Pancreas (tissue), 10 donors: ENCODE data around the gene PARD3B. TPM values are rescaled to one million over a fixed set of nuclear protein-coding genes. Genes with fewer than 3 reads are reported as not detected.

Experiments
- ATAC-seq, 4 donors: fragments of 200-7000 bp; cut with Tn5 transposase; one replicate each; pipeline versions ENCODE4 v1.8.0 to v1.9.1; 2020; ENCODE audit warnings: mild to moderate bottlenecking in 4 of 4, moderate library complexity in 4 of 4
- DNase-seq, 6 donors: peaks; one replicate each; pipeline ENCODE4 v3.0.0-alpha.2; 2020
- FAIRE-seq: peaks from 2 replicates; lab custom pipeline; 2012; peaks lifted over from hg19 to GRCh38; lab: Jason Lieb, UNC
- H3K27ac ChIP-seq, 4 donors: fragments of 200-600 bp; sonication (generic); 1 replicate in 3 of 4; 2 replicates in 1 of 4; pipeline versions ENCODE4 v1.5.0 to v1.8.0; 2020
- H3K27me3 ChIP-seq, 4 donors: fragments of 200-600 bp; one replicate each; pipeline ENCODE4 v1.8.0; 2021
- H3K36me3 ChIP-seq, 3 donors: fragments of 200-600 bp; sonication (generic) in 1 of 3; one replicate each; pipeline versions ENCODE4 v1.5.0 to v1.8.0; 2020 to 2021
- H3K4me1 ChIP-seq, 3 donors: fragments of 200-600 bp; one replicate each; pipeline ENCODE4 v1.8.0; 2021
- H3K4me3 ChIP-seq, 4 donors: fragments of 200-600 bp; sonication (generic) in 2 of 4; one replicate each; pipeline versions ENCODE4 v1.5.0 to v1.8.0; 2020 to 2021
- H3K9me3 ChIP-seq, 4 donors: fragments of 200-600 bp; one replicate each; pipeline ENCODE4 v1.8.0; 2021
- WGBS, 2 donors: extraction: QIAGEN DNeasy Blood & Tissue Kit; methylation state at CpG; one replicate each; pipeline ENCODE4 v1.1.7; 2013; 5-methylcytosine and 5-hydroxymethylcytosine counted together
- intact Hi-C, 3 donors: fragments of 100-400 bp; cut with DNase I; formaldehyde crosslinking; loops; one replicate each; pipeline versions ENCODE4 v1.11.1 to v1.14.2; 2022
- polyA plus RNA-seq, 2 donors: library from polyadenylated mRNA; stranded (reverse); fragments of 200-250 nt; gene quantifications; one replicate each; pipeline ENCODE4 v1.2.3, GENCODE V29; 2013
- total RNA-seq, 6 donors: library from RNA; stranded (reverse); fragmentation: NEBNext Ultra II Directional in 4 of 6; extraction: Animal tissue kit (Norgen Biotek cat#: 25700) in 4 of 6; gene quantifications; one replicate each; pipeline versions ENCODE4 v1.2.1 to v1.2.4, GENCODE V29; 2021 to 2023
- TF ChIP-seq, protein P1 (sequence below), 4 donors: fragments of 200-600 bp; sonication (generic) in 3 of 4; IDR thresholded peaks; one replicate each; pipeline versions ENCODE4 v1.5.0 to v1.8.0; 2021; ENCODE audit warnings: antibody characterized with exemption in 4 of 4
- donor health status: healthy with polysubstance abuse.
- donor health status: DM: no; HTN: no; CAD: no; lungs with moderate emphysema.
- donor health status: DM: no; HTN: no; CAD: no.
- donor health status: control.
- donor health status: control.
- donor health status: Bipolar disorder and iron deficiency.
- donor health status: DM: yes; HTN: yes; CAD: no.
- donor health status: DM: no; HTN: no; CAD: no.
- donor health status: DM: no; HTN: no; CAD: no.
- donor health status: DM: yes; HTN: yes; CAD: no.

PARD3B gene
- total and polyA plus RNA-seq, 8 donors, result 2.8 to 21.5 (median 12.7) TPM

DNA sequence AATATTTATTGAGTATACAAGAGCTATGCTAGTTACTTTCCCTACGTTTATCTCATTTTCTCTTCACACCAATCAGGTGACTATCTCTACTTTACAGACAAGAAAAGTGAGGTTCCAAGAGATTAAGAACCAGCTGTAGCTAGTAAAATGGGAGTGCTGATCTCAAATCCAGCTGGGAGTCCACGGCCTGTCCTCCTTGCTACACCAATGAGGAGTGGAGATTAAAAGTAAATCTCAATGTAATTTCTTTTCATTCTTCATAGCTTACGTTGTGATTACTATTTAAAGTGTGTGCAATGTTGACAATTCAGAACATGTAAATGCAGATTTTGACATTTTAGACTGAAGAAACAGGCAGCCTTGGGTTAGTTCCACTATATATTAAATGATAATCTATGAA lies 1083.1 kb downstream of the PARD3B start:
- H3K27ac ChIP-seq, result no peak overlapping the region
- DNase-seq (no peak), ATAC-seq (no peak), FAIRE-seq (no peak)
- no peaks in the 10 kb centered on the region for H3K27me3 ChIP-seq
- TF ChIP-seq, protein P1, sequence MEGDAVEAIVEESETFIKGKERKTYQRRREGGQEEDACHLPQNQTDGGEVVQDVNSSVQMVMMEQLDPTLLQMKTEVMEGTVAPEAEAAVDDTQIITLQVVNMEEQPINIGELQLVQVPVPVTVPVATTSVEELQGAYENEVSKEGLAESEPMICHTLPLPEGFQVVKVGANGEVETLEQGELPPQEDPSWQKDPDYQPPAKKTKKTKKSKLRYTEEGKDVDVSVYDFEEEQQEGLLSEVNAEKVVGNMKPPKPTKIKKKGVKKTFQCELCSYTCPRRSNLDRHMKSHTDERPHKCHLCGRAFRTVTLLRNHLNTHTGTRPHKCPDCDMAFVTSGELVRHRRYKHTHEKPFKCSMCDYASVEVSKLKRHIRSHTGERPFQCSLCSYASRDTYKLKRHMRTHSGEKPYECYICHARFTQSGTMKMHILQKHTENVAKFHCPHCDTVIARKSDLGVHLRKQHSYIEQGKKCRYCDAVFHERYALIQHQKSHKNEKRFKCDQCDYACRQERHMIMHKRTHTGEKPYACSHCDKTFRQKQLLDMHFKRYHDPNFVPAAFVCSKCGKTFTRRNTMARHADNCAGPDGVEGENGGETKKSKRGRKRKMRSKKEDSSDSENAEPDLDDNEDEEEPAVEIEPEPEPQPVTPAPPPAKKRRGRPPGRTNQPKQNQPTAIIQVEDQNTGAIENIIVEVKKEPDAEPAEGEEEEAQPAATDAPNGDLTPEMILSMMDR (IDR thresholded peaks at IDR 0.05), result no peak
- H3K4me1 ChIP-seq, result no peaks in the 10 kb centered on the region
- no peaks in the 10 kb centered on the region for H3K9me3 ChIP-seq
- no peak overlapping the region for H3K4me3 ChIP-seq
- no peaks in the 10 kb centered on the region for H3K36me3 ChIP-seq
- intact Hi-C loops, result no loop called here
- 67 to 74% methylated on average over 3 of the region's 3 CpGs for WGBS, 2 donors

DNA sequence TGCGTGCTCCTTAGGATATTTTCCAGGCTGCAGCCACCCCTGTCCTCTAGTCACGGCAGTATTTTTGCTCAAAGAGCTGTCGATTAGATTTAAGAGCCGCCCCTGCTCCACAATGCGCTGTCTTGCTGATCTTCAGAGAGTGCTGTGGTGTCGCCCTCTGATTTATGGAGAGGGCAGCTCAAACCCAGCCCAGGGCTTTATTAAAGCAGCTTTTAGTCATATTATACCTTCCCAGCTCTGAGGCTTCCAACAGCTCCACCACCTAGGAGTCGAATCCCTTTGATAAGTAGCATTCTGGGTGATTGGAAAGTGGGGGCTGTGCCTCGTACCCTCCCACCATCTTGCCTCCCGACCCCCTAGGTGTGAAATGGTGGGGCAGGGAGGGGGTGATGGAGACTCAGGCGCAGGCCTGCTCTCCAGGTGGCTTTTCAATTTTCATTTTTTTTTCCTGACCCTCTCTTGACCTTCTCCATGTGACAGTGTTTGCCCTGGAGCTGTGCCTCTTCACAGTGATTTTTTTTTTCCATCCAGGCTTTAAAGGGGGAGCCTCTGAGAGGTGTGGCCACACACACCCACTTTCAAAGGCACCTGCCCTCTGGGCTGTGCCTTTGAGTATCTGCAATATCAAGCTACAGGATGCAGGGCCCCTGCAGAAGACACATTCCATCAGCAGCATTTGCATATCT lies 1084.0 kb downstream of the PARD3B start:
- no peak overlapping the region for H3K27ac ChIP-seq
- DNase-seq (no peak), ATAC-seq (no peak), FAIRE-seq (no peak)
- no peaks in the 10 kb centered on the region for H3K36me3 ChIP-seq
- H3K4me1 ChIP-seq, result no peaks in the 10 kb centered on the region
- intact Hi-C loops, result no loop called here
- H3K27me3 ChIP-seq, result no peaks in the 10 kb centered on the region
- H3K9me3 ChIP-seq, result no peaks in the 10 kb centered on the region
- no peak overlapping the region for H3K4me3 ChIP-seq
- TF ChIP-seq, protein P1 (IDR thresholded peaks at IDR 0.05), result no peak
- WGBS, 2 donors, result 81 to 87% methylated on average over 10 of the region's 10 CpGs

GRCh38 chr2:205633994-205634393 lies 1088.7 kb downstream of the PARD3B start:
- no peak overlapping the region for H3K27ac ChIP-seq
- FAIRE-seq, result no peak
- H3K9me3 ChIP-seq, result no peaks in the 10 kb centered on the region
- no peaks in the 10 kb centered on the region for H3K36me3 ChIP-seq
- 77 to 79% methylated on average over 1 of the region's 1 CpG for WGBS, 2 donors
- no peak for ATAC-seq
- intact Hi-C loops, result no loop called here
- no peak overlapping the region for H3K4me3 ChIP-seq
- no peak for DNase-seq
- TF ChIP-seq, protein P1 (IDR thresholded peaks at IDR 0.05), result no peak
- no peaks in the 10 kb centered on the region for H3K27me3 ChIP-seq
- no peaks in the 10 kb centered on the region for H3K4me1 ChIP-seq

- FAIRE-seq, result no peak
Measured at GRCh38 chr2:205636549-205637319, 1091.5 kb downstream of the PARD3B start.

More at GRCh38 chr2:205636549-205637319, 1091.5 kb downstream of the PARD3B start:
- no peaks in the 10 kb centered on the region for H3K4me1 ChIP-seq
- no peaks in the 10 kb centered on the region for H3K9me3 ChIP-seq
- H3K4me3 ChIP-seq, result no peak overlapping the region
- H3K27ac ChIP-seq, result no peak overlapping the region
- ATAC-seq (no peak), DNase-seq (no peak)
- no peaks in the 10 kb centered on the region for H3K27me3 ChIP-seq
- TF ChIP-seq, protein P1 (IDR thresholded peaks at IDR 0.05), result no peak
- WGBS, 2 donors, result 63 to 71% methylated on average over 7 of the region's 7 CpGs
- no peaks in the 10 kb centered on the region for H3K36me3 ChIP-seq
- intact Hi-C loops, result no loop called here
